K562 (cell line): ENCODE measurements around the gene EFCAB12.

Source experiments
- CTCF ChIP-seq, 3 experiments: IDR thresholded peaks in 2 of 3; conservative IDR thresholded peaks in 1 of 3; 2 replicates each; pipeline ENCODE4 v1.5.1; 2011 to 2012; ENCODE audit warnings: low read length in 3 of 3, mild to moderate bottlenecking in 3 of 3, control low read depth in 2 of 3, improper control_type of control experiment in 1 of 3, inconsistent platforms in 1 of 3, low read depth in 1 of 3, mixed read lengths in 1 of 3, moderate library complexity in 1 of 3; ENCODE audit not compliant: insufficient read depth in 2 of 3
- ETV6 ChIP-seq, 3 experiments: fragments of 150-350 bp in 1 of 3; sonication (generic) in 1 of 3; formaldehyde crosslinking in 1 of 3; IDR thresholded peaks; 2 replicates each; pipeline versions ENCODE4 v1.6.1 to v1.8.0; 2014 to 2022; ENCODE audit warnings: borderline replicate concordance in 2 of 3, low read depth in 2 of 3, antibody characterized with exemption in 1 of 3, low read length in 1 of 3, mild to moderate bottlenecking in 1 of 3, missing genetic modification reagents in 1 of 3
- FOSL1 ChIP-seq: fragments of 200-800 bp; sonication (Bioruptor generic); conservative IDR thresholded peaks from 2 replicates; pipeline ENCODE4 v1.6.1; 2016; ENCODE audit warnings: missing genetic modification characterization, missing compliant biosample characterization
- NFYB ChIP-seq: IDR thresholded peaks from 2 replicates; pipeline ENCODE4 v1.6.1; 2011; ENCODE audit warnings: mild to moderate bottlenecking, moderate library complexity; ENCODE audit not compliant: insufficient read length; ENCODE audit errors: extremely low read depth
- ZNF609 ChIP-seq: sonication (generic); formaldehyde crosslinking; IDR thresholded peaks from 2 replicates; pipeline ENCODE4 v1.8.1; 2023; ENCODE audit warnings: missing genetic modification reagents, mild to moderate bottlenecking, borderline replicate concordance

- TF ChIP-seq ETV6 (IDR thresholded peaks at IDR 0.05; ENCODE audit: borderline replicate concordance in 1 of 2, low read depth in 2 of 2, low read length in 1 of 2) (no peak), ETV6 (CRISPR knock-in tag; IDR thresholded peaks at IDR 0.05; ENCODE audit: borderline replicate concordance) (no peak), NFYB (no peak), CTCF (IDR thresholded peaks at IDR 0.05 in 2 of 3, conservative IDR thresholded peaks at IDR 0.05 in 1 of 3; ENCODE audit: insufficient read depth in 2 of 3, low read depth in 1 of 3, low read length in 3 of 3) (no peak), FOSL1 (tag) (no peak), ZNF609 (CRISPR knock-in tag) (no peak)
Measured at GRCh38 chr3:129393271-129393670, 35.2 kb downstream of the EFCAB12 start.
